MCF 10A (cell line): Measurements from ENCODE around the gene ARHGEF4. TPM values are rescaled to one million over a fixed set of nuclear protein-coding genes. Genes with fewer than 3 reads are reported as not detected.

ENCODE experiments used
- BruUV-seq: library from RNA; stranded (reverse); fragments of 400-500 nt; replicated peaks from 2 replicates; lab custom pipeline; 2021; lab: Mats Ljungman, UMichigan
- CTCF ChIA-PET: fragments of 300-600 bp; sonication (Branson Sonifier 250); formaldehyde crosslinking; extraction: SDS; loops from one replicate; lab custom pipeline; 2021; ENCODE audit warnings: antibody characterized with exemption, inconsistent platforms; lab: Yijun Ruan, JAX
- POLR2A ChIA-PET: fragments of 300-600, 350-650 bp; sonication (Branson Sonifier 250); formaldehyde crosslinking; extraction: SDS; loops from one replicate; lab custom pipeline; 2020; ENCODE audit warnings: antibody characterized with exemption, inconsistent platforms; lab: Yijun Ruan, JAX
- DNase-seq: peaks from one replicate; pipeline ENCODE4 v3.0.0-alpha.2; 2018; ENCODE audit not compliant: unreplicated experiment
- H3K27ac Mint-ChIP-seq: one replicate; pipeline ENCODE4 v1.8.0; 2022; ENCODE audit warnings: mild to moderate bottlenecking, low read depth, mixed read lengths; ENCODE audit not compliant: unreplicated experiment
- H3K27me3 Mint-ChIP-seq: one replicate; pipeline ENCODE4 v1.8.0; 2022; ENCODE audit warnings: mixed read lengths; ENCODE audit not compliant: insufficient read depth, unreplicated experiment
- H3K36me3 Mint-ChIP-seq: one replicate; pipeline ENCODE4 v1.8.0; 2022; ENCODE audit warnings: mild to moderate bottlenecking, moderate library complexity, mixed read lengths; ENCODE audit not compliant: insufficient read depth, unreplicated experiment
- H3K4me1 Mint-ChIP-seq: one replicate; pipeline ENCODE4 v1.8.0; 2022; ENCODE audit warnings: mixed read lengths; ENCODE audit not compliant: insufficient read depth, unreplicated experiment
- H3K4me3 Mint-ChIP-seq: one replicate; pipeline ENCODE4 v1.8.0; 2022; ENCODE audit warnings: mild to moderate bottlenecking, moderate library complexity, mixed read lengths; ENCODE audit not compliant: unreplicated experiment
- H3K9me3 Mint-ChIP-seq: one replicate; pipeline ENCODE4 v1.8.0; 2022; ENCODE audit warnings: mixed read lengths; ENCODE audit not compliant: unreplicated experiment
- intact Hi-C: fragments of 100-400 bp; cut with micrococcal nuclease; formaldehyde crosslinking; loops from 2 replicates; pipeline ENCODE4 v1.14.1; 2022
- total RNA-seq: library from RNA; stranded (reverse); gene quantifications from 2 replicates; pipeline ENCODE4 v1.2.3, GENCODE V29; 2022
- TF ChIP-seq, protein P1 (sequence below): fragments of 200-600 bp; IDR thresholded peaks from one replicate; pipeline ENCODE4 v1.8.0; 2022; ENCODE audit warnings: antibody characterized with exemption, mild to moderate bottlenecking; ENCODE audit not compliant: unreplicated experiment

Gene ARHGEF4
- total RNA-seq, 1 experiment from 2014 or later: 52.0 TPM

DNA sequence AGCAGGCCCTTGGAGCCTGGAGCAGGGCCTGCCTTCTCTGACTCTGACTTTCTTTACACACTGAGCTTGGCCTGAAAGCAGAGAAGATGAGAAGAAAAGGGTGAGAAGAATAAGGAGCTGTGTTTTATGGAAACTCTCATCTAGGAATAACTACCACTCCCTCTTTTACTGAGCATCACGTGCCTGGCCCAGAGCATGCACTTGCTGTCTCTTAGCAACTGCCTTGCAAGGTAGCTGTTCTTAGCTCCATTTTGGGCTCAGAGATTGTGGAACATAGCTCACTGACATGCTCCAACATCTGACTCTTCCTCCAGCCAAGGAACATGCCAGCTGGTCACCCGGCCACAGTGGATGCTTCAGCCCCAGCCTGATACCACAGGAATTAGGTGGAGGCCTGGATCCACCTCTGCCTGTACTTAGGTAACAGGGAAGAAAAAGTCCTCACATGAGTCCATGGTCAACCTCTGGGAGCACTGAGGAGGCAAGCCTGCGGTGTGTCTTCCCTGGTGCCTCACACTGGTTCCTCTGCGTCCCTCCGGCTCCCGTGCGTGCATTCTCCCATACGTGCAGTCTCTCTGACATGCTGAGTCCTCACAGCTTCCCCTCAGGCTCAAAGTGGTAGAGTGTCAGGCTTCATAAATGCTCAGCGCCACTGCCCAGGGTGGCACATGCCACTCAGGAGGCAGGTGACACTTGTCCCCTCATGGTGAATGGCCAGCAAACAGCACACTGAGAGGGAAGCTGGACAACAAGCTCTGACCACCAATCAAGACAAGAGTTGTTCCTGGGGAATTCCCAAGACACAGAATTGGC lies 45.7 kb upstream of the ARHGEF4 start:
- Mint-ChIP-seq H3K9me3 (no peaks in the 10 kb centered on the region), H3K27ac (no peak overlapping the region), H3K36me3 (no peaks in the 10 kb centered on the region), H3K4me3 (no peak overlapping the region), H3K27me3 (no peaks in the 10 kb centered on the region), H3K4me1 (no peaks in the 10 kb centered on the region)
- no TSS peak for BruUV-seq
- CTCF ChIA-PET: interaction anchor here (1.8 kb wide), 1 partner anchor 130 kb away, joined by 10 read pairs; no protein-coding TSS in a partner anchor
- TF ChIP-seq, protein P1, sequence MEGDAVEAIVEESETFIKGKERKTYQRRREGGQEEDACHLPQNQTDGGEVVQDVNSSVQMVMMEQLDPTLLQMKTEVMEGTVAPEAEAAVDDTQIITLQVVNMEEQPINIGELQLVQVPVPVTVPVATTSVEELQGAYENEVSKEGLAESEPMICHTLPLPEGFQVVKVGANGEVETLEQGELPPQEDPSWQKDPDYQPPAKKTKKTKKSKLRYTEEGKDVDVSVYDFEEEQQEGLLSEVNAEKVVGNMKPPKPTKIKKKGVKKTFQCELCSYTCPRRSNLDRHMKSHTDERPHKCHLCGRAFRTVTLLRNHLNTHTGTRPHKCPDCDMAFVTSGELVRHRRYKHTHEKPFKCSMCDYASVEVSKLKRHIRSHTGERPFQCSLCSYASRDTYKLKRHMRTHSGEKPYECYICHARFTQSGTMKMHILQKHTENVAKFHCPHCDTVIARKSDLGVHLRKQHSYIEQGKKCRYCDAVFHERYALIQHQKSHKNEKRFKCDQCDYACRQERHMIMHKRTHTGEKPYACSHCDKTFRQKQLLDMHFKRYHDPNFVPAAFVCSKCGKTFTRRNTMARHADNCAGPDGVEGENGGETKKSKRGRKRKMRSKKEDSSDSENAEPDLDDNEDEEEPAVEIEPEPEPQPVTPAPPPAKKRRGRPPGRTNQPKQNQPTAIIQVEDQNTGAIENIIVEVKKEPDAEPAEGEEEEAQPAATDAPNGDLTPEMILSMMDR: no peak
- intact Hi-C loops: no loop called here
- POLR2A ChIA-PET: interaction anchor here (1.1 kb wide), 1 partner anchor 20 kb away, joined by 4 read pairs; no protein-coding TSS in a partner anchor
- no peak for DNase-seq

GRCh38 chr2:130791617-130791939 lies 45.1 kb upstream of the ARHGEF4 start:
- Mint-ChIP-seq H3K27me3 (no peaks in the 10 kb centered on the region), H3K4me1 (no peaks in the 10 kb centered on the region), H3K4me3 (no peak overlapping the region), H3K27ac (no peak overlapping the region), H3K36me3 (no peaks in the 10 kb centered on the region), H3K9me3 (no peaks in the 10 kb centered on the region)
- TF ChIP-seq, protein P1: no peak
- CTCF ChIA-PET: interaction anchor here (1.8 kb wide), 1 partner anchor 129 kb away, joined by 10 read pairs; no protein-coding TSS in a partner anchor
- POLR2A ChIA-PET: no interaction called here
- no TSS peak for BruUV-seq
- no peak for DNase-seq
- intact Hi-C loops: no loop called here

DNA sequence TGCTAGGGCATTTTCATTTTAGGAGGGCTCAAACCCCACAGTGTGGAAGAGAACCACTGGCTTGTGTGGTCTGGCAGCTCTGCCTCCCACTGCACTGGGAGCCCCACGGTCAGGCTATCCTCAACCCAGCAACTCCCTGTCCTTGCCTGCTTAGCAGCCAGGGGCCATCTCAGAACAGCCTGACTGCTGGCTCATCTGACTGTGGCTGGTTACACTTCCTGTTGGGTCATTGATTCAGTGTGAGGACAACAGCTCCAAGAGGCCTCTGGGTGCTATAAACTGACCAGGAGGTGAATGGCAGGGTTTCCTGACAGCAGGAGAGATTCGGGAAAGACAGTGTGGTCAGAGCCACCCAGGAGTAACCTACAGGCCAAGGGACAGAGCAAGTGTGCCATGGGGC lies 41.3 kb upstream of the ARHGEF4 start:
- TF ChIP-seq, protein P1: no peak
- CTCF ChIA-PET: interaction anchor here (0.6 to 8.0 kb wide), 9 partner anchors 38 to 234 kb away, joined by 3 to 259 read pairs (median 3); no protein-coding TSS in a partner anchor
- H3K4me1 Mint-ChIP-seq: peaks cover 4% of the 10 kb centered on the region
- no peaks in the 10 kb centered on the region for H3K9me3 Mint-ChIP-seq
- POLR2A ChIA-PET: interaction anchor here (0.5 to 1.4 kb wide), 3 partner anchors 12 to 221 kb away, joined by 3 to 4 read pairs (median 3); no protein-coding TSS in a partner anchor
- BruUV-seq: no TSS peak
- H3K27me3 Mint-ChIP-seq: no peaks in the 10 kb centered on the region
- no peaks in the 10 kb centered on the region for H3K36me3 Mint-ChIP-seq
- intact Hi-C loops: loop anchor here (5.0 kb wide), 1 partner anchor 297 kb away; the partner anchor contains the start of gene FAM168B
- H3K4me3 Mint-ChIP-seq: no peak overlapping the region
- DNase-seq: no peak
- no peak overlapping the region for H3K27ac Mint-ChIP-seq

GRCh38 chr2:130796290-130796689 lies 40.4 kb upstream of the ARHGEF4 start:
- intact Hi-C loops: loop anchor here (5.0 kb wide), 1 partner anchor 296 kb away; the partner anchor contains the start of gene FAM168B
- H3K27ac Mint-ChIP-seq: no peak overlapping the region
- H3K4me1 Mint-ChIP-seq: peaks cover 4% of the 10 kb centered on the region
- ChIA-PET POLR2A (interaction anchor here (0.7 to 1.9 kb wide), 4 partner anchors 11 to 125 kb away, joined by 3 to 10 read pairs (median 4); no protein-coding TSS in a partner anchor), CTCF (interaction anchor here (0.7 to 8.0 kb wide), 6 partner anchors 79 to 221 kb away, joined by 3 to 259 read pairs (median 8); no protein-coding TSS in a partner anchor)
- H3K4me3 Mint-ChIP-seq: no peak overlapping the region
- TF ChIP-seq, protein P1: no peak
- no peak for DNase-seq
- no peaks in the 10 kb centered on the region for H3K9me3 Mint-ChIP-seq
- H3K36me3 Mint-ChIP-seq: no peaks in the 10 kb centered on the region
- BruUV-seq: no TSS peak
- no peaks in the 10 kb centered on the region for H3K27me3 Mint-ChIP-seq
